ENCODE measurements around the gene MRPL18.
A peak's percentile ranks its signal among the peaks of the same experiment; 100 is the strongest.
"Not testable (repeated sequence)": the region's sequence is repeated elsewhere in the genome, so short reads cannot be mapped to it uniquely, and the experiment has no call there.

Gene MRPL18

DNA sequence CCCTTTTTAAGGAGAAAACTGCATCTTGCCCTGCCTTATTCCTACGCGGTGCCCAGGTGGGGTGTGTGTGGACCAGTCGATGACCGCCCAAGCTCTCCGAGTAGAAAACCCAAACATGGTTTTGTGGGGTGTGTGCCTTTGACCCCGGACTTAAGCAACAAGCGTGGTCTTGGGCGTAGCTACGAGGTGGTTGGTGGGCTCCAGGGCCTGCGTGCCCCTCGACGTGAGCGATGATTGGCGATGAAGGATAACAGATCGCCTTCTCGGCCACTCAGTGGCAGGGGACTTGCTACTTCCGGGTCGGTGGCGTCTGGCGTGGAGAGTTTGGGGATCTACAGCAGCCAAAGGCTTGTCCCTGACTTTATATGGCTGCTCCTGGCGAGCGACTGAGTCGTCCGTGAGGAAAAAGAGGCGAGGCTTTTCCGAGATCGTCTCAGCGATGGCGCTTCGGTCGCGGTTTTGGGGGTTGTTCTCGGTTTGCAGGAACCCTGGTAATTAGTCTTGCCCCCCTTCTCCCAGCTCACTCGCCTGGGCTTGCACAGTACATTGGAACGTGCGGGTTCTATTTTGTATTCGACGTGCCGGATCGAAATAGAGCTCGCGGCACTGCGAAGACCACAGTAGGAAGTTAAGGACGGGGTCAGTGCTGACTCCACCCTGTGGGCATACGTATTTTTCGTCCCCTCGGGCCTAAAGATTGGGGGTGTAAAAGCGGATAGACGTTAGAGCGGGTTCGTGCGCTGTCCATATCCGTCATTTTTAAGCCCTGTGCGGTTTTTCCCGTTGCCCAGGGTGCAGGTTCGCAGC is at the start of gene MRPL18:
Gene MRPL18, plus strand, starts transcription at position 319 of the 807 bp plus-strand sequence. Its CDS starts 121 bp downstream, at position 440.
- DNase-seq (ENCODE audit: low read depth) = peak; percentile 97

DNA sequence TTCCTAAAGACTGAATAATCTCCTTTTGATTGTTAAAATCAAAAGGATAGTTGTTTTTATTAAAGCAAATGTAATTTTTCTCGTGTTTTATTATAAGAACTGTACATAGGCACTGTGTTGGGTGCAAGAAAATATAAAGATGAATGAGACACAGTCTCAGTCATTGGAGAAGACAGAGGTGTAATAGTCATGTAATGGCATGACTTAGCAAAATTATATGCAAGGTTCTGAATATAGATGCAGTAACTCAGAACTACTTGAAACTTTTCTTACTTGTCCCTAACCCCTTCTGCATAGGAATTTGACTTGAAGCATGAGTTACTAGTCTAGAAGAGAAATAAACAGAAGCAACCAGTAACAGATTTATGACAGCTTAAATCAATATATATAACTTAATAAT is 48.1 kb upstream of the MRPL18 start:
- DNase-seq (ENCODE audit: low read depth) = no peak

DNA sequence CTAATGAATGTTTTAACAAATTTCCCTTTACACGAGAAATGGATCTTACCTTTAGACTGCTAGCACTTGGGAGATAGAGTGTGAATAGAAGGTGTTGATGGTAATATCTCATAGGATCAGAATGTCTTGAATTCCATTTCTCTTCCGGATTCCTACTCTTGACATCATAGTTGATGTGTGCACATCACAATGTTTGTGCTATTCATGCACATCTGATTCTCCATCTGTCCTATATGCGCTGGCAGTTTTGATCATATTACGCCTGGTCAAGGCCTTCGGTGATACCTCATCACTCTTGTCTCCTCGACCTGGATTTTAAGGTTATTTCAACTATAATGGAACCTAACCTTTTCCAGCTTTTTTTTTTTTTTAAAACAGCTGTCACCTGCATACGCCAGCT is 45.2 kb upstream of the MRPL18 start:
- no peak for DNase-seq (ENCODE audit: low read depth)

DNA sequence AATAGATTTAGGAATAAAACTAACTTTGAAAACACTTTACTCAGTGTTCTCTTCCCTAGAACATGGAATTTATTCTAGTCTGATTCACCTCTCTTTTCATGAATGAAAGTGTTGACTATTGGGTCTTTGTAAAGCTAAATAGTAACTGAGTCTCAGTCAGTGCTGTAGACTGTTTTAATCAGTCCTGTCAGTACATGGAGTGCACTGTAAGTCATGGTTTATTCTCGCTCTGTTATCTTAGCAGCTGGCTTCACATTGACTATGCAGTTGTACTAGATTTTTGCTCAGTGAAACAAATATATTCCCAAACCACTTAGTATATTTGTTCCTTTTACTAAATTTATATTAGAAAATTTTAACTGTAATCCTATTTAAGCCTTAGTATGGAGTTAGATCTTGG is 43.5 kb upstream of the MRPL18 start:
- DNase-seq (ENCODE audit: low read depth) = no peak

DNA sequence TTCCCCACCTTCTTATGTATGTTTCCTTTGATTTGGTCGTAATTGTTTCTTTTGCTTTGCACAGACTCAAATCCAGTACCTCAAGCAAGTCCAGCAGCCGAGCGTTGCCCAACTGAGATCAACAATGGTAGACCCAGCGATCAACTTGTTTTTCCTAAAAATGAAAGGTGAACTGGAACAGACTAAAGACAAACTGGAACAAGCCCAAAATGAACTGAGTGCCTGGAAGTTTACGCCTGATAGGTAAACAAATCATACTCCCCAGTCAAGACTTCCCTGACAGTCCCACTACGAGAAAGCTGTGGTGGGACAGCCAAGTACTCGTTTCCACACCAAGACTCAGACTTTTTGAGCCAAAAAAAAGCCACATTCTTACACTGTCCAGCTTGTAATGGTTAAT is 42.1 kb upstream of the MRPL18 start:
- not testable (repeated sequence) for DNase-seq (ENCODE audit: low read depth)

DNA sequence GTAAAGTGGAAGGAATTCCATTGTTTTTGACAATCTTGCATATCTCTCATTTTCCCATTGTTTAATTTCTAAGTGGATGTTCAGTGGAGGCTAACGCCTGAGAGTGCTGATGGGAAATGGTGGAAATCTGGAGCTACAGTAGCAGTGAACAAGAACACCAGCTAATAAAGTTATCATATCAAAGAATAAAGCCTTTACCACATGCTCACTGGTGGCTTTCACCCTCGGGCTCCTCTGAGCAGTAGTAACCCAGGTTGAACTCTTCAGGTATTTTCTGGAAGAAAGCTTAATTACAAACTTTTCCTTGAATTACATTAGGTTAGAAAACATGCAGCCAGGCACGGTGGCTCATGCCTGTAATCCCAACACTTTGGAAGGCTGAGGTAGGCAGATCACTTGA is 38.8 kb upstream of the MRPL18 start:
- no peak for DNase-seq (ENCODE audit: low read depth)

DNA sequence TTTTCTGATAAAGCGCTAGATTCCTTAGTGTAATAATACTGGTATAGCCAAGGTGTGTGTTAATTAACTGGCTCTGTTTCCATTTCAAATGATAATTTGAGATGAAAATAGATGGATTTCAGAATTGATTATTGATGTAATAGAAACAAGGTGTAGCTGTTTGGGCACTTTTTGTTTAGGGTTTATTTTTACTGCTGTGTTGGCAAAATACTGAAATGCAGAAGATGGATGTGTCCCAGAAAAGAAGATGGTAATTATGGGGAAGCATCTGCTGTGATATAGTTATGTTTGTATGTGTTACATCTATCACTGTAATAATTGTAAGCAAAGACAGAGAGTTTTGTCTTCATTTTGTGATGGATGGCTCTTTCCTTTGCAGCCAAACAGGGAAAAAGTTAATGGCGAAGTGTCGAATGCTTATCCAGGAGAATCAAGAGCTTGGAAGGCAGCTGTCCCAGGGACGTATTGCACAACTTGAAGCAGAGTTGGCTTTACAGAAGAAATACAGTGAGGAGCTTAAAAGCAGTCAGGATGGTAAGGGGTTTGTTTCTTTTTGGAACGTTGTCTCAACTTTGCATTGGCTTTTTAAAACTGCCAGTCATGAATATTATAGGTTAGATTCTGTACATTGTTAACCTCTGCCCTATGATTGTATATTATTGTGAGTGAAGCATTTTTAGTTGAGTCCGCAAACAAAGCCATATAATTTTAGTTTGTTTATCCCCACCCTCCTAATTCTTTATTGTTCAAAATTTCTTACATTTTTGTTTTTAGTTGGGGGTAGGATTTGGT is 37.0 kb upstream of the MRPL18 start:
- DNase-seq (ENCODE audit: low read depth) = no peak

DNA sequence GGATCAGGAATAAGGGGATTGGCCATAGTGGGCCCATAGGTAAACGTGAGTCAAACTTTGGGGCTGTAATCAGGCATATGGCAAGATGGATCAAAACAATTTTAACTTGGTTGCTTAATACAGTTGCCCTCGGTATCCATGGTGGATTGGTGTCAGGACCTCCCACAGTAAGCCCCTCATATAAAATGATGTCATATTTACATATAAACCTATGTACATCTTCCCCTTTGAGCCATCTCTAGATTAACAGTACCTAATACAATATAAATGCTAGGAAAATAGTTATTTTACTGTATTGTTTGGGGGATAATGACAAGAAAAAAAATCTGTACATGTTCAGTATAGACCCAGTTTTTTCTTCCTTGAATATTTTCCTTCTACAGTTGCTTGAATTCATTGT is 35.9 kb upstream of the MRPL18 start:
- no peak for DNase-seq (ENCODE audit: low read depth)

DNA sequence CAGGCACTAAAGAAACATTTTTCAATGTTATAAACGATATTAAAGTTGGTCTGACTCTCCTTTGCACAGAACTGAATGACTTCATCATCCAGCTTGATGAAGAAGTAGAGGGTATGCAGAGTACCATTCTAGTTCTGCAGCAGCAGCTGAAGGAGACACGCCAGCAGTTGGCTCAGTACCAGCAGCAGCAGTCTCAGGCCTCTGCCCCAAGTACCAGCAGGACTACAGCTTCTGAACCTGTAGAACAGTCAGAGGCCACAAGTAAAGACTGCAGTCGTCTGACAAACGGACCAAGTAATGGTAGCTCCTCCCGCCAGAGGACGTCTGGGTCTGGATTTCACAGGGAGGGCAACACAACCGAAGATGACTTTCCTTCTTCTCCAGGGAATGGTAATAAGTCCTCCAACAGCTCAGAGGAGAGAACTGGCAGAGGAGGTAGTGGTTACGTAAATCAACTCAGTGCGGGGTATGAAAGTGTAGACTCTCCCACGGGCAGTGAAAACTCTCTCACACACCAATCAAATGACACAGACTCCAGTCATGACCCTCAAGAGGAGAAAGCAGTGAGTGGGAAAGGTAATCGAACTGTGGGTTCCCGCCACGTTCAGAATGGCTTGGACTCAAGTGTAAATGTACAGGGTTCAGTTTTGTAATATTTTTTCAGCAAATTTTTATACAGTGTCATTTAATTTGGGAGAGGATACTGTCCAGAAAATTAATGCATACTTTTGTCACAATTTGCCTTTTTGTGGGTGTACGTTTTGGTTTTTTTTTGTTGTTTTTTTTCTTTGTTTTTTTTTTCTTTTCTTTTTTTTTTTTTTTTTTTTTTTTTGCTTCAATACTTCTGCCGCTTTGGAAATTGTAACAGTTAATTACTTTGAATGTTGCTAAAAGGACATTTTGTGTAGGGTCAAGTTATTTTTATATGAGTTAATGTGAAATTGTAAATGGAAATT is 35.0 kb upstream of the MRPL18 start:
- no peak for DNase-seq (ENCODE audit: low read depth)

DNA sequence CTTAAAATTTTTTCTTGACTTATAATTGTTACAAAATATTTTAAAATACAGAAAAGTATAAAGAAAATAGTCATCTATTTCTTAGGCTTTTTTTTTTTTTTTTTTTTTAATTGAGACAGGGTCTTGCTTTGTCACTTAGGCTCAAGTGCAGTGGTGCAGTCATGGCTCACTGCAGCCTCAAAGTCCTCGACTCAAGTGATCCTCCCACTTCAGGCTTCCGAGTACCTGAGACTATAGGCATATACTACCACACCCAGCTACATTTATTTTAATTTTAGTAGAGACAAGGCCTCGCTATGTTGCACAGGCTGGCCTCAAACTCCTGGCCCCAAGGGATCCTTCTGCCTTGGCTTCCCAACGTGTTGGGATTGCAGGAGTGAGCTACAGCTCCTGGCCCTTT is 33.8 kb upstream of the MRPL18 start:
- no peak for DNase-seq (ENCODE audit: low read depth)

DNA sequence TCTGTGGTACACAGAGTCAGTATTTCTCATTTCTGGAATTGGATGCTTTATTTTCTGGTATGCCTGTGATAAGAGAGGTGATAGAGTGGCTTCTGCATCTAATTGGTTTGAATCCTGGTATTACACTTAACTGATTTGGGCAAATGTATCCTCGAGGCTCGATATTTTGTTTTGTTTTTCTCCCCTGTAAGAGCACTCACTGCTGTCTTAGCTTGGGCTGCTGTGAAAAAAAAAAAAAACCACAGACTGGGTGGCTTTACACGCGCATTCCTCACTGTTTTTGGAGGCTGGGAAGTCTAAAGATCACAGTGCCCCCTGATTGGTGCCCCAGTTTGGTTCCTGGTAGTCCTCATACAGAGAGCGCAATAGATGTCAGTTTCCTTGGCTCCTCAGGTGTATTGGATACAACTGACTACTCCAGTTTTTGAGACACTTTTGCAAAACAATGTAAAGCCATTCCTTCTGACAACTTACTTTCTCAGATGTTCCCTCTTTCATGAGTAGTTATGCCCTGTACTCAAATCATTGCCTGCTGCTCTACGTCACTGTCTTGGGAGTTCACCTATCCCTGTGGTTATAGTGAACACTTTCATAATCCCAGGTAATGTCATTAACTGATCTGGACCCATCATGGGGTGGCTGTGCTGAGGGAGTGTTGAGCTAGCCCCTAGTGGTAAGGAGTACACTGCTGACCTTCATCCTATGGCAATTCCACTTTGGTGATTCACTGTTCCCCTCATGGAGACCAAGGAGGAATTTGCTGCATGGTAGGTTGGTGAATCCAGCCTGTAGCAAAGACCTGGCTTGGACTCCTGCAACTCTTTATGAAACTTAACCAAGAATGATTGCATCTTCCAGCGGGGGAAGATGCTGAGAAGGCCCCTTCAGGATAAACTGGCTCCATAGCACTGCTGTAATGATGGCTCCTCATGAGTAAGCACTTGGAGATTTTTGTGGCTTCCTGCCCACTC is 32.0 kb upstream of the MRPL18 start:
- DNase-seq (ENCODE audit: low read depth) = no peak

DNA sequence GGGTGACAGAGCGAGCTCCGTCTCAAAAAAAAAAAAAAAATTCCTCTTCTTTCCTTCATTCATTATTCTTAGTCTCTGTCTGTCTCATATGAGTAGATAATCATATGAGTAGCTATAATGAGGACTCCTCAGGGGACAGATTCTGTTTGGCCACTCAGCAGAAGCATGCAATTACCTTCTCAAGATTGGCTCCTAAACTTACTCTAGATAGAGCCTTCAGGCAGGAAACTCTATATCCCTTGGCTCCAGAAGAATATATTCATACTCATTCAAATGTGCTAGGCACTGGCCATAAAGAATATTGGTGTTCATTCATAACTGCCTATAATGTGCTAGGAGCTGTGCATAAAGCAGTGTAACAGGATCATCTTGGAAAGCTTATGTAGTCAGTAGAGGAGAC is 30.6 kb upstream of the MRPL18 start:
- DNase-seq (ENCODE audit: low read depth) = no peak

DNA sequence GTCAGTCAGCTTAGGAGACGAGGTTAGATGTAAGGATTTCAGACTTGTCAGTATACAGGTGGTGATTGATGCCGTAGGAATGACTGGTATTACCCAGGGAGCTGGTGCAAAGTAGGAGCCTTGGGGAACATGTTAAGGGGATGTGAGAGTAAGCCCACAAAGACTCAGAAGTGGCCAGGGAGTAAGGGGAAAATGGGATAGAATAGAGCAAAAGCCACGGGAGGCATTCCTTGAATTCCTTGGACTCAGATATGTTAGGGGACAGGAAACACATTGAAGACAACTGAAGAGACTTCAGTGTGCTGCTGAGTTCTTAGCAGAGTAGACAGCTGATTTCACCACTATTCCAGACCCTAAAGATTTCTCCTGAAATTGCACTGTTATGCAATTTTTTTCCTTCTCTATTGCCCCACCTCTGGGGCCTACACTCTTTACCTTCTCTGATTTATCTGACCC is 29.6 kb upstream of the MRPL18 start:
- DNase-seq (ENCODE audit: low read depth) = no peak

DNA sequence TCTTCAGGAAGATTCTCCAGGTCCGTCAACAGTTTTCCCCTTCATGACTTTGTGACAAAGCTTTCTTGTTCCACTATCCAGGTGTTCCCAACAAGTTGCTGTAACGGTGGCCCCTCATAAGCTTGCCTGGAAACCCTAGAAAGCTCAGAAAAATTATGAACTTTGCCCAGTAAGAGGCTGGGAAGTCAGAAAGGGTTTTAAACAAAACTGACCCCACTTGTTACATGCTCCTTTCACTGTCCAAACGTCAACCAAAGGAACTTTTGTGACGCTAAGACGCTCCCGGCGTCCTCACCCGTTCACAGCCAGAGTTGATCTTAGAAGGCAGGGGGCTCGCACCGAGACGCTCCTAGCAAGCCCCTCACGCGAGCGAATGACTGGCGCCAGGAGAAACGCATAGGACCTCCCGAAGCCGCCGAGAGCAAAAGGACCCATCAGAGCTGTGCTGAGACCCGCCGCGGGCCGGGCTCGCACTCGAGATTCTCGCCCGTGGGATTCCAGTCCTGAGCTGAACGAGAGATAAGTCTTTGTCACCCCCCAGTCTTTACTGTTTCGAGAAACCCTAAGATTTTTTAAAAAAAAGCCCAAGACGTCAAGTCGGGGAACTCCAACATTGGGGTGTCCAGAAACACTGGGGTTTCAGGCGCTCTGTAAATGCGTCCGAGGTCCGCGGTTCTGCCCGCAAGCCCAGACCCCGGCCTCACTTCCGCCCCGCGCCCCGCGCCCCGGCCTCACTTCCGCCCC is 29.0 kb upstream of the MRPL18 start:
- DNase-seq (ENCODE audit: low read depth) = no peak

DNA sequence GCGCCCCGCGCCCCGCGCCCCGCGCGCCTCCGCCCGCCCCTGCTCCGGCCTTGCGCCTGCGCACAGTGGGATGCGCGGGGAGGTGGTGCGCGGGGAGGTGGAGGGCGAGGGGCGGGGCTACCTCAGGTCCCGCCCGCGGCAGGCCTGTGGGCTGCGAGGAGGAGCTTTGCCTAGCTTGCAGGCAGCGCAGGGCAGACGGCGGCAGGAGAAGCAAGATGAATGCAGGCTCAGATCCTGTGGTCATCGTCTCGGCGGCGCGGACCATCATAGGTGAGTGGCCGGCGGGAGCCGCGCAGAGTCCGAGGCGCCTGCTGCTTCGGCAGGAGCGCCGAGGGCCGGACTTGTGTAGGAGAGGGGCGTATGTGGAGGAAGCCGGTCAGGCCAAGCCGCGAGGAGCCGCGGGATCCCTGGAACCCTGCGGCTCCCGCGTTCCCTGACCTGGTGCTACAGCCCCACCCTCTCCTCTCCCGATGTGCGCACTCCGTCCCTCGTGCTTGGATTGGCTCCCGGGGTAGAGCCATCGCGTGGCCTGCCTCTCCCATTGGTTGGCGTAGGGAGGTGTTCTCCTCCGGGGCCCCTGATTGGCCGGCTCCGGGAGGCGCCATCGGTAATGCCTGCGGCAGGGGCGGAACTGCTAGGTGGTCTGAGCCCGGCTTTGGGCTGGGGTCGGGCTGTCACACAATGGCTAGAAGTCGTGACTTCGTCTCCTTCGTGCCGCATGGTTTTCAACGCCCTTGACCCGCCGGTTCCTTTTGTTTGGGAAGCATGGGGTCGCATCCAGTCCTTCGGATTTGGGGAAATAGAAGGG is 28.2 kb upstream of the MRPL18 start, which contains the start of gene ACAT2:
Gene ACAT2, plus strand, starts transcription at position 173 of the 808 bp plus-strand sequence. Its CDS starts 43 bp downstream, at position 216.
- peak; percentile 91 for DNase-seq (ENCODE audit: low read depth)

DNA sequence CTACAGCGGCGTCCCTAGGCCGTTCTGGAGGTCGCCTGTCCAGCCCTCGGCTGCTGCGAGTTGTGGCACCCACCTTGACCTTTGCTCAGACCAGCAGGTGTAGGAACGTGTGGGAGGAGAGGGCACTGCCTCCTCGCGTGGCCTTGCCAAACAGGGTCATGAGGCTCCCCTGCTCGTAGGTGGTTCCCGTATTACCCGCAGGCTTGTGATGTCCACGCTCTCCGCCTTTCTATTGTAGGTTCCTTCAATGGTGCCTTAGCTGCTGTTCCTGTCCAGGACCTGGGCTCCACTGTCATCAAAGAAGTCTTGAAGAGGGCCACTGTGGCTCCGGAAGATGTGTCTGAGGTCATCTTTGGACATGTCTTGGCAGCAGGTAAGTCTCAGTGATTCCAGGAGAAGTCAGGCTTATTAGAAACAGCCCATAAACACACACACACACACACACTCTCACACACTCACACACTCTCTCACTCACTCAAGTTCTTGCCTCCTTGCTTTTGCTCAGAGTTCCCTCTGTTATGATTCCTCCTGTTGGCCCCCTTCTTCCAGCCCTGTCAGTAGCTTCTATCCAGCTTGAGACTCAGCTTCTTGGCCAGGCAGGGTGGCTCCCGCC is 27.5 kb upstream of the MRPL18 start:
- DNase-seq (ENCODE audit: low read depth) = no peak

DNA sequence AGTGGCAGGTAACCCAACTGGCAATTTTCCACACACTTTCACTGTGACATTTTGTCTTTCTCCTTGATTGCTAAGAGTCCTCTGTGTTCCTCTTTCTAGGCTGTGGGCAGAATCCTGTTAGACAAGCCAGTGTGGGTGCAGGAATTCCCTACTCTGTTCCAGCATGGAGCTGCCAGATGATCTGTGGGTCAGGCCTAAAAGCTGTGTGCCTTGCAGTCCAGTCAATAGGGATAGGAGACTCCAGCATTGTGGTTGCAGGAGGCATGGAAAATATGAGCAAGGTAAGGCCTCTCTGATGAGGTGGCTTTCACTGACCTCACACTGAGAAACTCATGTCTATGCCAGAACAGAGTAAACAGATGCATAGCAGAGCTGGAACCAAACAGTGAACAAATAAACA is 23.4 kb upstream of the MRPL18 start:
- DNase-seq (ENCODE audit: low read depth) = no peak

DNA sequence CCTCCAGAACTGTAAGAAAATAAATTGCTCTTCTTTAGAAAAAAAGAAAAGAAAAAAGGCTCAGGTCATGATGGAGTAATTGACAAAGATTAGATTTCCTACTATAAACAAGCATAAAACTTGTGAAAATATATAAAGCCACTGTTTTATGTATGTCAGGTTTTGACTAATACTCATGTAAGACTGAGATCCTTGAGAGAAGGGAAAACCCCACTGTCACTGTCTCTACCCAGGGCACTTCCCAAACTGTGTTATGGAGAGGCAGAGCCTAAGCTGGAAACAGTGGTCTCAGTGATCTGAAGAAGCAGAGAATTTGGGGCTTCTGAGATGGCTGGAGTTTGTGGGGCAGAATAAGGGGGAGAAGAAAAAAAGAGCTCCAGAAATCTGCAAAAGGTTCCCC is 20.8 kb upstream of the MRPL18 start:
- no peak for DNase-seq (ENCODE audit: low read depth)

DNA sequence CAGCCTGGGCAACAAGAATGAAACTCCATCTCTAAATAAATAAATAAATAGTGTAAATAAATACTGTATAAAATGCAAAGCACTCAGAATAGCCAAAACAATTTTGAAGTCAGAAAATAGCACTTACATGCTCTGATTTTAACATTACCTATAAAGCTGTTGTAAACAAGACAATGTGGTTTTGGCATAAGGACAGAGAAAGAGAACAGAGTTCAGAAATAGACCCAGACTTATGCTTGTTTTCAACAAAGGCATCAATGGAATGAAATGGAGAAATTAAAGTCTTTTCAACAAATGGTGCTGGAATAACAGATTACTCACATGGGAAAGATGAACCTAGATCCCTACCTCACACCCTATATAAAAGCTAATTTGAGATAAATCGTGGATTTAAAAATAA is 18.1 kb upstream of the MRPL18 start:
- DNase-seq (ENCODE audit: low read depth) = no peak
